Smooth muscle cell (in vitro differentiated cells): Measurements from ENCODE around the gene BRMS1L. TPM values are rescaled to one million over a fixed set of nuclear protein-coding genes. Genes with fewer than 3 reads are reported as not detected.
A peak's percentile ranks its signal among the peaks of the same experiment; 100 is the strongest.

Experiments used
- DNase-seq: peaks from one replicate; lab custom pipeline; 2025; ENCODE audit not compliant: unreplicated experiment; lab: John Stamatoyannopoulos, UW
- H2AFZ ChIP-seq: fragments of 200-600 bp; sonication (generic); 2 replicates; pipeline ENCODE4 v1.6.0; 2016; ENCODE audit warnings: antibody characterized with exemption, low read depth, mild to moderate bottlenecking
- H3F3A ChIP-seq: fragments of 200-600 bp; sonication (generic); 2 replicates; pipeline ENCODE4 v1.6.0; 2017; ENCODE audit warnings: antibody characterized with exemption, low read depth
- H3K27ac ChIP-seq: fragments of 200-600 bp; sonication (generic); 2 replicates; pipeline ENCODE4 v1.5.1; 2016; ENCODE audit warnings: low read depth, mild to moderate bottlenecking
- H3K27me3 ChIP-seq: fragments of 200-600 bp; sonication (generic); 2 replicates; pipeline ENCODE4 v1.6.1; 2016; ENCODE audit warnings: low read depth, mild to moderate bottlenecking
- H3K36me3 ChIP-seq: fragments of 200-600 bp; sonication (generic); 2 replicates; pipeline ENCODE4 v1.5.1; 2016; ENCODE audit warnings: low read depth
- H3K4me1 ChIP-seq: fragments of 200-600 bp; sonication (generic); 2 replicates; pipeline ENCODE4 v1.5.1; 2016; ENCODE audit warnings: low read depth
- H3K4me2 ChIP-seq: fragments of 200-600 bp; sonication (generic); 2 replicates; pipeline ENCODE4 v1.6.0; 2016; ENCODE audit warnings: mild to moderate bottlenecking
- H3K4me3 ChIP-seq: fragments of 200-600 bp; sonication (generic); 2 replicates; pipeline ENCODE4 v1.5.1; 2016; ENCODE audit warnings: mild to moderate bottlenecking
- H3K79me2 ChIP-seq: fragments of 200-600 bp; sonication (generic); 2 replicates; pipeline ENCODE4 v1.6.0; 2016; ENCODE audit warnings: low read depth, mild to moderate bottlenecking
- H3K9ac ChIP-seq: fragments of 200-600 bp; sonication (generic); 2 replicates; pipeline ENCODE4 v1.6.0; 2016; ENCODE audit warnings: low read depth
- H3K9me3 ChIP-seq: fragments of 200-600 bp; sonication (generic); replicated peaks from 2 replicates; pipeline ENCODE4 v1.5.1; 2016; ENCODE audit warnings: low read depth
- H4K20me1 ChIP-seq: fragments of 200-600 bp; sonication (generic); 2 replicates; pipeline ENCODE4 v1.6.0; 2016; ENCODE audit warnings: low read depth
- CTCF ChIP-seq: fragments of 200-600 bp; sonication (generic); IDR thresholded peaks from 2 replicates; pipeline ENCODE4 v1.5.1; 2017; ENCODE audit warnings: borderline replicate concordance, mild to moderate bottlenecking, antibody characterized with exemption; ENCODE audit not compliant: insufficient read depth, poor library complexity, severe bottlenecking
- WGBS: methylation state at CpG from one replicate; pipeline ENCODE4 v1.1.7; 2016; ENCODE audit warnings: low lambda C conversion rate; 5-methylcytosine and 5-hydroxymethylcytosine counted together
- polyA plus RNA-seq: library from polyadenylated mRNA; unstranded; fragments of >200 nt; fragmentation: Nextera tagmentation; extraction: Ambion mirVana; gene quantifications from 2 replicates; pipeline ENCODE4 v1.2.1, GENCODE V29; 2016
- total RNA-seq: library from RNA; depleted of rRNA; stranded (reverse); fragments of >200 nt; gene quantifications from 2 replicates; pipeline ENCODE4 v1.2.3, GENCODE V29; 2014

Gene BRMS1L
- total and polyA plus RNA-seq, 2 experiments from 2014 or later, result 8.8 to 13.4 TPM

- H3K4me1 ChIP-seq, result peaks cover 7% of the 10 kb centered on the region
- H3K27ac ChIP-seq, result peak overlapping the region; percentile 71
- H3K4me3 ChIP-seq, result no peak overlapping the region
- peak overlapping the region; percentile 67 for H3K4me2 ChIP-seq
- H2AFZ ChIP-seq, result no peak overlapping the region
- no peak for DNase-seq
- H3K79me2 ChIP-seq, result no peaks in the 10 kb centered on the region
- H3K9me3 ChIP-seq, result no peaks in the 10 kb centered on the region
- no peaks in the 10 kb centered on the region for H3K36me3 ChIP-seq
- no peak for TF ChIP-seq CTCF
- H3F3A ChIP-seq, result peaks cover 10% of the 10 kb centered on the region
- H3K9ac ChIP-seq, result no peak overlapping the region
- no peaks in the 10 kb centered on the region for H4K20me1 ChIP-seq
- H3K27me3 ChIP-seq, result no peaks in the 10 kb centered on the region
- WGBS, result 16% methylated on average over 2 of the region's 2 CpGs
Observed at GRCh38 chr14:35879151-35879648, 53.1 kb downstream of the BRMS1L start.

GRCh38 chr14:35879654-35880249, 53.6 kb downstream of the BRMS1L start:
- Histone ChIP-seq H3K27me3 (no peaks in the 10 kb centered on the region), H3K9me3 (no peaks in the 10 kb centered on the region), H3K4me3 (no peak overlapping the region), H3F3A (peaks cover 10% of the 10 kb centered on the region), H2AFZ (no peak overlapping the region), H3K4me2 (peak overlapping the region; percentile 67), H3K27ac (peak overlapping the region; percentile 71), H4K20me1 (no peaks in the 10 kb centered on the region), H3K9ac (no peak overlapping the region), H3K36me3 (no peaks in the 10 kb centered on the region), H3K4me1 (peaks cover 7% of the 10 kb centered on the region), H3K79me2 (no peaks in the 10 kb centered on the region)
- peak; percentile 31 for TF ChIP-seq CTCF
- WGBS, result 88% methylated on average over 1 of the region's 1 CpG
- DNase-seq, result no peak

GRCh38 chr14:35881280-35881679, 55.1 kb downstream of the BRMS1L start:
- WGBS, result 85% methylated on average over 2 of the region's 2 CpGs
- Histone ChIP-seq H3K4me3 (no peak overlapping the region), H3K9me3 (no peaks in the 10 kb centered on the region), H3K79me2 (no peaks in the 10 kb centered on the region), H3K27ac (no peak overlapping the region), H3K9ac (no peak overlapping the region), H2AFZ (no peak overlapping the region), H3K4me2 (no peak overlapping the region), H3K36me3 (no peaks in the 10 kb centered on the region), H3K4me1 (peaks cover 7% of the 10 kb centered on the region), H3F3A (peaks cover 10% of the 10 kb centered on the region), H3K27me3 (no peaks in the 10 kb centered on the region), H4K20me1 (no peaks in the 10 kb centered on the region)
- no peak for TF ChIP-seq CTCF
- no peak for DNase-seq
